ENCODE results near the gene LRRN2. TPM values are rescaled to one million over a fixed set of nuclear protein-coding genes. Genes with fewer than 3 reads are reported as not detected.
A peak's percentile ranks its signal among the peaks of the same experiment; 100 is the strongest.

The LRRN2 gene
- total and polyA plus RNA-seq, 9 of the 15 experiments (the other 6 are each of a cell fraction or from before 2014, with no cell fraction given): 0.05 TPM; not detected in 8

DNA sequence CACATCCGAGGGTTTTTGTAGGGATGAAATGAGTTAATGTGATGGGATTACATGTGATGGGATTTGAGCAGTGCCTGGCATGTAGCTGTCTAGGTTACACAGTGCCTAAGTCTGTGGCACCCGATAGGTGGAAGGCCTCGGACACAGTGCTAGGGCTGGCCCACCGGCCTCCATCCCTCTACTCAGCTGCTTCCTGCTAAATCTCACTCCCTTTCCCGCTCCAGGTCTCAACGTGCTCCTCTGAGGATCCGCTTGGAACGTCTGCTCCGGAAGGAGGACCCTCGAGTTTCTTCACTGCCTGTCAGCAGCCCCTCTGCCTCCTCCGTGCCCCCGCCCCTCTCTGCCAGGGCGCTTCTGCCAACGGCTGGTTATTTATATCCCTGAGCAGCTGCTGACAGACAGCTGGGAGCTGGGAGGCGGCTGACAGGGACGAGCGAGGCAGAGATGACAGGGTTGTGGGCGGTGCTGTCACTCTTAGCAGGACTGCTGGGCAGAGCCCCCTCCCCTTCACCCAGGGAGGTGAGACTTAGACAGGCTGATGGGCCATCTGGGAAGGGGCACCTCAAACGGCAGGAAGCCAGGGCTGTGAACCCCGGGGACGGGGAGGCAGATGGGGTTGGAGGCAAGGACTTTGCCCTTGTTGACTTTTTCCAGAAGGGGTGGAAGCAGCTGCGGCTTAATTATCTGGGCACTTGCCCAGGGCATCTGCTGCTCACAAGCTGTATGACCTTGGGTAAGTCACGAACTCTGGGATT is 26.6 kb upstream of the LRRN2 start:
- DNase-seq (ENCODE audit: extremely low read depth in 1 of 4, low spot score in 3 of 4): peak in 1 of 4 experiments; percentile 47
- peaks cover 18 to 63% of the 10 kb centered on the region in 2 experiments for H3K4me1 ChIP-seq (replicated peaks in 1 of 2; ENCODE audit: control insufficient read depth in 2 of 2, insufficient read depth in 2 of 2, low read length in 2 of 2)
- H4K20me1 ChIP-seq (replicated peaks; ENCODE audit: control insufficient read depth, insufficient read depth, low read length): no peaks in the 10 kb centered on the region
- intact Hi-C loops (cut with micrococcal nuclease) (loop anchor here (1.0 to 5.0 kb wide), 2 partner anchors 40 to 50 kb away; no protein-coding TSS in a partner anchor), in situ Hi-C loops (cut with MboI) (no loop called here)
- BruUV-seq (replicated peaks): no TSS peak
- CTCF ChIA-PET (ENCODE audit: low intra/inter-chr PET ratio): no interaction called here
- WGBS (ENCODE audit: insufficient coverage, low coverage, missing lambda C conversion rate): 53% methylated on average over 23 of the region's 23 CpGs
- no peak for FAIRE-seq
- POLR2A ChIA-PET: interaction anchor here (0.6 to 1.7 kb wide), 5 partner anchors 19 to 1026 kb away, joined by 3 to 5 read pairs (median 3); no protein-coding TSS in a partner anchor
- peak overlapping the region; percentile 78 for H3K4me2 ChIP-seq (ENCODE audit: insufficient read depth, low read length)
- peak overlapping the region; percentile 75 for H3K27ac ChIP-seq (ENCODE audit: extremely low read depth, low read depth, low read length)
- H3K27me3 ChIP-seq (ENCODE audit: control insufficient read depth in 2 of 2, insufficient read depth in 2 of 2, low read length in 2 of 2): no peaks in the 10 kb centered on the region
- no peaks in the 10 kb centered on the region for H3K79me2 ChIP-seq (ENCODE audit: control insufficient read depth, insufficient read depth, low read length)
- 0 out of 2 replicates have a peak overlapping the region, but pooled peaks have one; percentile 67 for H2AFZ ChIP-seq (ENCODE audit: low read depth, low read length)
- no peak for ATAC-seq
- no peak overlapping the region for H3K4me3 ChIP-seq
- no peaks in the 10 kb centered on the region for H3K9me3 ChIP-seq (replicated peaks; ENCODE audit: control insufficient read depth, insufficient read depth, low read depth, low read length)
- H3K9me1 ChIP-seq (ENCODE audit: control insufficient read depth, insufficient read depth, low read length): no peaks in the 10 kb centered on the region
- no peaks in the 10 kb centered on the region for H3K36me3 ChIP-seq (ENCODE audit: control insufficient read depth, insufficient read depth, low read length)
- peak overlapping the region; percentile 26 to 65; a peak in 3 of 4 replicates for H3K9ac ChIP-seq (ENCODE audit: insufficient read depth in 1 of 2, low read depth in 2 of 2, low read length in 2 of 2)
- TF ChIP-seq, protein P1, sequence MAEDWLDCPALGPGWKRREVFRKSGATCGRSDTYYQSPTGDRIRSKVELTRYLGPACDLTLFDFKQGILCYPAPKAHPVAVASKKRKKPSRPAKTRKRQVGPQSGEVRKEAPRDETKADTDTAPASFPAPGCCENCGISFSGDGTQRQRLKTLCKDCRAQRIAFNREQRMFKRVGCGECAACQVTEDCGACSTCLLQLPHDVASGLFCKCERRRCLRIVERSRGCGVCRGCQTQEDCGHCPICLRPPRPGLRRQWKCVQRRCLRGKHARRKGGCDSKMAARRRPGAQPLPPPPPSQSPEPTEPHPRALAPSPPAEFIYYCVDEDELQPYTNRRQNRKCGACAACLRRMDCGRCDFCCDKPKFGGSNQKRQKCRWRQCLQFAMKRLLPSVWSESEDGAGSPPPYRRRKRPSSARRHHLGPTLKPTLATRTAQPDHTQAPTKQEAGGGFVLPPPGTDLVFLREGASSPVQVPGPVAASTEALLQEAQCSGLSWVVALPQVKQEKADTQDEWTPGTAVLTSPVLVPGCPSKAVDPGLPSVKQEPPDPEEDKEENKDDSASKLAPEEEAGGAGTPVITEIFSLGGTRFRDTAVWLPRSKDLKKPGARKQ (CRISPR knock-in tag; IDR thresholded peaks at IDR 0.05): 0 out of 2 replicates have a peak, but pooled peaks have one; percentile 38
- TF ChIP-seq NFRKB (IDR thresholded peaks at IDR 0.05; ENCODE audit: low read depth) (0 out of 2 replicates have a peak, but pooled peaks have one; percentile 48), KHSRP (IDR thresholded peaks at IDR 0.05) (no peak), RBBP5 (IDR thresholded peaks at IDR 0.05; ENCODE audit: borderline replicate concordance, insufficient read depth, low read length, poor library complexity, severe bottlenecking) (no peak), STAG1 (CRISPR knock-in tag; IDR thresholded peaks at IDR 0.05; ENCODE audit: borderline replicate concordance) (peak; percentile 35; the same call in 1 of the 2 replicates), CHD4 (IDR thresholded peaks at IDR 0.05; ENCODE audit: insufficient read depth, insufficient replicate concordance, low read depth, low read length, poor library complexity, severe bottlenecking) (peak; percentile 18), ZKSCAN8 (CRISPR knock-in tag; IDR thresholded peaks at IDR 0.05) (0 out of 2 replicates have a peak, but pooled peaks have one; percentile 3), ZBTB8A (IDR thresholded peaks at IDR 0.05; ENCODE audit: partially characterized antibody) (no peak), CBFB (CRISPR knock-in tag; IDR thresholded peaks at IDR 0.05) (peak; percentile 11; the same call in 1 of the 2 replicates), ERF (CRISPR knock-in tag; IDR thresholded peaks at IDR 0.05) (0 out of 2 replicates have a peak, but pooled peaks have one; percentile 2), MTF1 (CRISPR knock-in tag; IDR thresholded peaks at IDR 0.05; ENCODE audit: borderline replicate concordance) (0 out of 2 replicates have a peak, but pooled peaks have one; percentile 23), E2F3 (CRISPR knock-in tag; IDR thresholded peaks at IDR 0.05) (0 out of 2 replicates have a peak, but pooled peaks have one; percentile 6), MEIS2 (IDR thresholded peaks at IDR 0.05; ENCODE audit: partially characterized antibody) (peak; percentile 84)
- TF ChIP-seq, protein P2, sequence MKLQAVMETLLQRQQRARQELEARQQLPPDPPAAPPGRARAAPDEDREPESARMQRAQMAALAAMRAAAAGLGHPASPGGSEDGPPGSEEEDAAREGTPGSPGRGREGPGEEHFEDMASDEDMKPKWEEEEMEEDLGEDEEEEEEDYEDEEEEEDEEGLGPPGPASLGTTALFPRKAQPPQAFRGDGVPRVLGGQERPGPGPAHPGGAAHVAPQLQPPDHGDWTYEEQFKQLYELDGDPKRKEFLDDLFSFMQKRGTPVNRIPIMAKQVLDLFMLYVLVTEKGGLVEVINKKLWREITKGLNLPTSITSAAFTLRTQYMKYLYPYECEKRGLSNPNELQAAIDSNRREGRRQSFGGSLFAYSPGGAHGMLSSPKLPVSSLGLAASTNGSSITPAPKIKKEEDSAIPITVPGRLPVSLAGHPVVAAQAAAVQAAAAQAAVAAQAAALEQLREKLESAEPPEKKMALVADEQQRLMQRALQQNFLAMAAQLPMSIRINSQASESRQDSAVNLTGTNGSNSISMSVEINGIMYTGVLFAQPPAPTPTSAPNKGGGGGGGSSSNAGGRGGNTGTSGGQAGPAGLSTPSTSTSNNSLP (IDR thresholded peaks at IDR 0.05; ENCODE audit: borderline replicate concordance, low read depth, low read length): no peak
- TF ChIP-seq, protein P3, sequence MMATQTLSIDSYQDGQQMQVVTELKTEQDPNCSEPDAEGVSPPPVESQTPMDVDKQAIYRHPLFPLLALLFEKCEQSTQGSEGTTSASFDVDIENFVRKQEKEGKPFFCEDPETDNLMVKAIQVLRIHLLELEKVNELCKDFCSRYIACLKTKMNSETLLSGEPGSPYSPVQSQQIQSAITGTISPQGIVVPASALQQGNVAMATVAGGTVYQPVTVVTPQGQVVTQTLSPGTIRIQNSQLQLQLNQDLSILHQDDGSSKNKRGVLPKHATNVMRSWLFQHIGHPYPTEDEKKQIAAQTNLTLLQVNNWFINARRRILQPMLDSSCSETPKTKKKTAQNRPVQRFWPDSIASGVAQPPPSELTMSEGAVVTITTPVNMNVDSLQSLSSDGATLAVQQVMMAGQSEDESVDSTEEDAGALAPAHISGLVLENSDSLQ (IDR thresholded peaks at IDR 0.05): peak; percentile 86

Measured in K562 (cell line).